Occipital lobe (tissue), 2 donors: Measurements from ENCODE around the gene RAB25. TPM values are rescaled to one million over a fixed set of nuclear protein-coding genes. Genes with fewer than 3 reads are reported as not detected.
"Not testable (repeated sequence)": the region's sequence is repeated elsewhere in the genome, so short reads cannot be mapped to it uniquely, and the experiment has no call there.

Experiments used
- DNase-seq: peaks from one replicate; lab custom pipeline; 2025; lab: John Stamatoyannopoulos, UW
- total RNA-seq: library from RNA; depleted of rRNA; stranded (reverse); fragments of >200 nt; gene quantifications from one replicate; pipeline ENCODE4 v1.2.3, GENCODE V29; 2014

RAB25 gene
- total RNA-seq: not detected

DNA sequence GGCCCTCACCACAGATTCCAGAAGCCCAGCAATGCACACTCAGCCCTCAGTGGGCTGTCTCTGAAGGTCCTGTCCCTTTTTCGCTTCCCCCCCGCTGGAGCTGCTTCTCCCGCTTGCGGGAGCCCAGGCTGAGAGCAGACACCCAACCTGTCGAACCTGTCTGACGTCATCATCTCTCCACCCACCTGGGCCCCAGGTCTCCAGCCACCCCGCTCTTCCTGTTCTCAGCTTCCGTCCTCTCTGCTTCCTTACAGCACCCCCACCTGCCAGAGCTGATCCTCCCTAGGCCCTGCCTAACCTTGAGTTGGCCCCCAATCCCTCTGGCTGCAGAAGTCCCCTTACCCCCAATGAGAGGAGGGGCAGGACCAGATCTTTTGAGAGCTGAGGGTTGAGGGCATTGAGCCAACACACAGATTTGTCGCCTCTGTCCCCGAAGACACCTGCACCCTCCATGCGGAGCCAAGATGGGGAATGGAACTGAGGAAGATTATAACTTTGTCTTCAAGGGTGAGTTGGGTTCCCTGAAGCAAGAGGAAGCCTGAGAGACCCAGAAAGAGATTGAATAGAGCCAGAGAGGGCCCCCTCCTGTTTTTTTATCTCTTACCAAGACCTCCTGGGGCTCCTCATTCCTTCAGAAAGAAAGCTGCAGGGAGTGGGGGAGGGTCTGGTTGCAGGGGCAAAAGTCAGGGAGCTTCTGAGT is at the start of gene RAB25:
TSS of gene RAB25 (plus strand) at position 224 of the 700 bp plus-strand sequence. CDS start at position 465, 241 bp downstream.
- DNase-seq: no peak

GRCh38 chr1:156012051-156012817 is 48.7 kb upstream of the RAB25 start:
- DNase-seq: no peak

- DNase-seq: no peak
Measured at GRCh38 chr1:156014829-156015228, 46.1 kb upstream of the RAB25 start.

GRCh38 chr1:156019946-156020292 is 41.0 kb upstream of the RAB25 start:
- no peak for DNase-seq

GRCh38 chr1:156020293-156021092 is 40.5 kb upstream of the RAB25 start, which contains the start of gene SSR2:
TSS of gene SSR2 (minus strand) at chr1:156020951. CDS start at chr1:156020167, 784 bp downstream.
- peak; percentile 90 for DNase-seq

DNA sequence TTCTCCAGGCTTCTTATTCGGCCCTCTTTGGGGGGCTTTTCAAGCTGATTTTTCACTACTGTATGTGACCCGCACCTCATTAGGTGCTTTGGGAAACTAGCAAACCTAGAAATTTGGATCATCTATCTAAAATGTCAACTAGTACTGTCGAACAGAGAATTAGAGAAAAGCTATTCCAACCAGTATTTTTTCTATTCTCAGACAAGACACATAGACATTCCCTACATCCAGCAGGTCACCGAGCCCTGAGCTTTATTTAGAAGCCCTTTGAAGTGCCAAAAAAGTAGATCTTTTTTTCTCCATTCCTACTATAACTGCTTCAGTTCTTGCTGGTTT is 39.9 kb upstream of the RAB25 start:
- no peak for DNase-seq

GRCh38 chr1:156021954-156022353 is 39.0 kb upstream of the RAB25 start:
- DNase-seq: no peak

DNA sequence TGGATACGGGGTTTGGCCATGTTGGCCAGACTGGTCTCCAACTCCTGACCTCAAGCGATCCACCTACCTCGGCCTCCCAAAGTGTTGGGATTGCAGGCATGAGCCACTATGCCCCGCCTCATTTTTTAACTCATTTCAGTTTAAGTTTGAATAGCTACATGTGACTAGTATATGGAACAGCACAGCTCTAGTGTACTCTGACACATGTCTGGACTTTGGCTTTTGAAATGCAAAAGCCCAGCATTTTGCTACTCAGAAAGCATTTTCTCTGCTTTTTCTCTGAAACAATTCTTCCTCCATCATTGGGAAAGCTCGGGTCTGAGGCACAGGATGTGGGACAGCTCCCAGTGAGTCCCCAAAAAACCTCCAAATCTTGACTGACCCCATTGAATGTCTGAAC is 36.2 kb upstream of the RAB25 start:
- DNase-seq: no peak

DNA sequence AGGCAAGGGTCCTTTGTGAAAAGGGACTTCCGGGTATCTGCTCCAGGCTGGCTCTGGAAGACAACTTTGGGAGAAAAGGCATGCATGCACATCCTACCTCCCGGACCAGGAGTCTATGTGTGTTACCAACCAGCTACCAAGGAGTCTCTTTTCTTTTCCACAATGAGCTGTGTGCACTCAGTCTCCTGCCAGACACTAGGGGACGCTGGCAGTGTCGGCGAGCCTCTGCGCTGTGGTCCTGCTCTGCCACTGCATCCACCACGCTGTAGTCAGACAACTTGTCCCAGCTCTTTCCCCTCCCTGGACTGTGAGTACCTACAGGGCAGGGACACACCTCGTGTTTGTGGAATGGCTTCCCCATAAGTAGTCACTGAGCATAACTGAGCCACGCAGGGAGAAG is 35.1 kb upstream of the RAB25 start:
- no peak for DNase-seq

- no peak for DNase-seq
Measured at GRCh38 chr1:156026588-156026987, 34.4 kb upstream of the RAB25 start.

GRCh38 chr1:156033011-156033410 is 27.9 kb upstream of the RAB25 start:
- DNase-seq: no peak

GRCh38 chr1:156034991-156035390 is 26.0 kb upstream of the RAB25 start:
- DNase-seq: not testable (repeated sequence)

- DNase-seq: no peak
Measured at GRCh38 chr1:156042828-156043227, 18.1 kb upstream of the RAB25 start.

DNA sequence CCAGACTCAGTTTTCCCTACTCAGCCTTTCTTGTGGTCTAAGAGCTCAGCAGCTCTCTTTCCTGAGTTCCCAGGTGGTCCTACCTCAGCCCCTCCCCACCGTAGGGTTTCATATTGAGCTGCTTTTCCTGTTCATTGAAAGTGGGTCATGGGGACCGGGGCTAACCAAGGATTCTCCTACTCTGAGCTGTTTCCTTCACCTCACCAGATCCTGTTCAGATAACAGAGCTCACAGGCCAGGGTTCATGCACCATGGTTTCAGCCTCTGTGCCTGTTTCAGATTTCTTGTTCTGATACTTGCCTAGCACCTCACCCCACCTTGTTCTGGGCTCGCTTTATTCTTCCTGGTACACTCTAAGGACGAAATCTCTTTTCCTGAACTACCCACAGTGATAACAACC is 15.9 kb upstream of the RAB25 start:
- DNase-seq: no peak

DNA sequence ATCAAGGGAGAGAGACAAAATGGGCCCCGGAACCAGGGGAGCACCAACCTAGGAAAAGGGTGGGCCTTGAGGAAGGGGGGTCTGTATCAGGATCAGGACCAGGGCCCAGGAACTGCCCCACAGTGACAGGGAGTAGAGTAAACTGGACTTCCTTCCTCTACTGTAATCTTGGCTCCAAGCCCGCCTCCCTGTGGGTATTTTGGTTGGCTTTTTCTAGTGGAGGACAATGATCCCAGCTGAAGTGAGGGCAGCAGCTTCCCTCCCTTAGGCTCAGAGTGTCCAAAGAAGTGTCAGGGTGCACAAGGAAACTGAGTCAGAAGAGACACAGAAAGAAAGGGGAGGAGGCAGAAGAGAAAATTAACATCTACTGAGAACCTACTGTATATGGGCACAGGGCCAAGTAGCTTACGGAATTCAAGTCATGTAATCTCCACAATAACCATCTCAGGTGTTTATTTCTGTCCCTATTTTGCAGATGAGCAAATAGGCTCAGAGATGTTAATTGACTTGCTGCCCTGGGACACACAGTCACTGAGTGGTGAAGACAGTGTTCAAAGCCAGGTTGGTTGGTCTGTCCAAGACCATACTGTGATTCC is 12.2 kb upstream of the RAB25 start:
- no peak for DNase-seq

GRCh38 chr1:156050376-156050775 is 10.6 kb upstream of the RAB25 start:
- DNase-seq: peak; percentile 24

DNA sequence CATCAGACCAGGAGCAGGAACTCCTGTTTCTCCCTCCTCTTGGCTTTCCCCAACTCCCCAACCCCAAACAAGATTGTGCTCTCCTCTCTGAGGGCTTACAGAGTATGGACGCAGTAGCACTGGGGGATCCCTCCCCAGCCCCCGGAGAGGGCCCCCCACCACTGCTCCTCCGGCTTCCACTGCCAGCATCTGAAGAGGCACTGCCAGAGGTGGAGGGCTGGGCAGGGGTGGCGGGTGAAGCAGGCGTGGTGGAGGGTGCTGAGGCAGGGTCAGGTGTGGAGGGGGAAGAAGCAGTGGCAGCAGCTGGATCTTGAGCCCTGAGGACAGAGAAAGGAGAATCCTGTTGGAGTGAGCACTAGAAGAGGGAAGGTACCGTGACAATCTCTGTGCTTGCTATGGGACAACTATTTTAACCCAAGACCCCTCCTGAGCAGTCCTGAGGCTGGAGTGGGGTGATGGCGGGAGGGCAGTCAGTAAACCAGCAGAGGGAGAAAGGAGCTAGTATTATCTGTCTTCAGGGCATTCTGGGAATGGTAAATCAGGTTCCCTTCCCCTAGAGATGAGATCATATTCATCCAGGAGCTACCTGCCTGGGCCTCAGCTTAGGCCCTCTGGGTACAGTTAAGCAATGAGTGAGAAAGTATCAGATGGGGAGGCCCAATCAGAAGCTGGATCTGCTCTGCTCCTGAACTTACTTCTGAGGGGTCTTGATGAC is 9.8 kb upstream of the RAB25 start:
- no peak for DNase-seq

DNA sequence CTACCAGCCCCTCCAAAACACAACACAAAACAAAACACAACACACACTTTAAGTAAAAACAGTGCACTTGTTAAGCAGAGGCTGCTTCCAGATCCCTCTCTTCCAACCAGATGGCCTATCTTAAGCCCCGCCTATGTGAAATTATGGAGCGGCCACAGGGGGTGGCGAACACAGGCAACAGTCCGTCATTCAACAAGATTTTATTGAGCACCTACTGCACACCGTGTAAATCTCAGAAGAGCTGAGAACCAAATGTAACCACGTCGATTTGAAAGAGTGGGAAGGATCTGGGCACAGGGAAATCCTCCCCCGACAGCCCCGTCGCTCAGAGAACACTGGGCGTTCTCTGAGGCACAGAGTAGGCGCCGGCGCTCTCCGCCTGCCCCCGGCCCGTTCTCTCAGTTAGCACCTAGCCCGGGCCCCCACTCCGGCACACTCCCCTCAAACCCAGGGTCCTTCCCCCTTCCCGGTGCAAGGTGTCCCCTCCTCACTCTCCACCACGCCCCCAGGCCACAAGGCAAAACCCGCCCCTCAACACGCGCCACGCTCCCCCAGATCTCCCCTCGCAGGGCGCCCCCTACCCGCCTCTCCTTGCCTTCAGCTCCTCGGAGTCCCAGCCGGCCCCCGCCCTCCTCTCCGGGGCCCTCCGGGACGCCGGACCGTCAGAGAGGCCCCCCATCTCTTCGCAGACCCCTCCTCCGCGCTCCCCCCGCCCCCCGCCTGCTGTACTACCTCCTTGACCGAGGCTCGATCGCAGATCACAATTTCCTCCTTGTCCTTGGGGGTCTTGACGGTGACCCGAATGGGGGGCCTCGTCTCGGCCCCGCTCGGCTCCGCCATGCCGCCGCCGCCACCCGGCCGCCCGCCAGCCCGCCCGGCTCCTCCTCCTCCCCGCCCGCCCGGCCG is 7.8 kb upstream of the RAB25 start:
- peak; percentile 51 for DNase-seq

DNA sequence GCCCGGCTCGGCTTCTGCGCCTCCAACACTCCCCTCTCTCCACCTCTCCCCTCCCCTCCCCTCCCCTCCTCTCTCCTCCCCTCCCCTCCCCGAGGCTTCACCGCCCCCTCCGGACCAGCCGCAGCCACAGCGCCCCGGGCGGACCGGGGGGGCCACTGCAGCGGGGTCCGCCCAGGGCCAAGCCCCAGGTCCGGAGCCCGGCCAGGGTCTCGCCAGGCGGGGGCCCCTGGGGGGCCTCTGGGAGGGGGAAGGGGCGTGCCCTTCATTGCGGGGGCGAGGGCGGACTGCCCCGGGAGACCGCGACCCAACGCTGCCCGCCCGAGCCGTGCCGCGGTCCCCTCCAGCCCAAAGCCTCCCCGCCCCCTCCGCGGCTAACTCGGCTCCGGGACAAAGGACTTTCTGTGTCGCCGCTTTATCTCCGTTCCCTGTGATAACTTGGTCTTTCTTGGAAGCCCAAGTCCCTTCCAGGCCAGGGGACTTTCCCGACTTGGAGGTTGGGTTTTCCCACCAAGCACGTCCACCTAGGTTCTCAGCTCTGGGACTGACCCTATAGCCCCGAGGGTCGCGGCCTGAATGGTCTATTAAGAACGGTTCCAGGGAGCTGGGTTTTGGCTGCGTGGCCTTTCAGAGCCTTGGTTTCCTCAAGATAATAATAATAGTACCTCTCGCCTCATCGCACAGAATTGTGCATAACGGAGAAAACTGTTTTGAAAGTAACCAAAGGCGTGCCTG is 7.0 kb upstream of the RAB25 start, which contains the start of gene UBQLN4:
TSS of gene UBQLN4 (minus strand) at position 31 of the 732 bp plus-strand sequence. CDS start 97 bp downstream, outside the sequence.
- DNase-seq: peak; percentile 86
